ENCODE results near the gene RBM25.

DNA sequence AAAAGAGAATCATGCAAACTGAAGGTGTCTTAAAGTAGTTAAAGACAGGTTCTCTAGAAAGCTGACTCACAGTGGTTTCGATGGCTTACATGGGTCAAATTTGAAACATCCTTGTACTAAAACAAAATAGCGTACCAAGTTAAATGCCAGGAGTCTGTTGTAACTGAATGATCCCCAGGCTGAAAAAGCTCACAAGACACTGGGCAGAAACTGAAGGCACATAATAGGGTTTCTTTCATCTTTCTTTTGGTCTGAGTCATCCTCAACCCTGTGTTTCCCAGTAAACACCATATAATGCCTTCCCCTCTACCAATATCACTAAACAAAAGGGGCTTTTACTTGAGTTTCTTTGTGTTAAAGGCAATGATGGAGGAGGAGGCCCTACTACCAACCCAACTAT lies 44.2 kb upstream of the RBM25 start:
- no peak for TF ChIP-seq POLR2A (IDR thresholded peaks at IDR 0.05; ENCODE audit: low read depth, low read length)
- TF ChIP-seq POLR2AphosphoS5 (IDR thresholded peaks at IDR 0.05; ENCODE audit: low read depth, low read length), result no peak

Data from GM12892 (cell line).